ENCODE measurements around the gene PLXNA4.

PLXNA4 gene

DNA sequence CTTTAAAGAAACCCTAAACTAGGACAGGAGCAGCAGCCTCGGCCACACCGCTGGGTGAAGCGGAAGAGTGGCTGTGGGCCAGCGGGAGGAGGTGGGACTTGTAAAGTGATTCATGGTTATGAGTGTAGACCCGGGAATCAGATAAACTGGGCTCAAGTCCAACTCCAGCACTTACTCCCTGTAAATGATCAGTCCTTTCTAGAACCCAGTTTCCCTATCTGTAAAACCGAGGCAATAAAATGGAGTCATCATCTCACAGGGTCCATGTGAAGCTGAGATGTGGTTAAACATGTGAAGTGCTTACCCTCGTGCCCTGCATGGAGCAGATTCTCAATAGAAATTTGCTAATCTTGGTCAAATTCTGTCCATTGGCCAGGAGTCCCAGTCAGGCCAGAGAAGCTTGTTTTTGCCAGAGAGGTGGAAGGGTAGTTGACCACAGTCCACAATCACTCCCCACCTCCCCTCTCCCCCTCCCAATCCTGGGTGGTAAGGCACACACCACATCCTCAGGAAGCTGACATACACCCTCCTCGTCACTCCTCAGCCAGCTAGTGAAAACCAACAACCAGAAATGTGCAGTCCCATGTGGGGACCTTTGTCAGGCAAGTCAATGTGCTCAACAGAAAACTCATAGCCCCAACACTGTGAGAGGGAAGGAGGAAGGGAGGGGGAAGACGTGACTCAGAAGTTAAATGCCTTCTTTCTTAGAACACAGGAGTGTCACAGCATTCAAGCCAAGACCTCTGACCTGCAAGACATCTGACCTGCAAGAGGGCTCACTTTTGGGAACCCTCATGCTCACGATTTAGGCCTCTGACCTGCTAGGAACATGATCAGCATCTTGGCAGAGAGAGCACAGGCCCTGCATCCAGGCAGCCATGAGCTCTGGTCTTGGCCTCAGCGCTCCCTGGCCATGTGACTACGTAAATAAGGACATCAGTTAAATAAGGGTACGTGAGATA is 145.1 kb downstream of the PLXNA4 start:
- DNase-seq: peak; percentile 10

DNA sequence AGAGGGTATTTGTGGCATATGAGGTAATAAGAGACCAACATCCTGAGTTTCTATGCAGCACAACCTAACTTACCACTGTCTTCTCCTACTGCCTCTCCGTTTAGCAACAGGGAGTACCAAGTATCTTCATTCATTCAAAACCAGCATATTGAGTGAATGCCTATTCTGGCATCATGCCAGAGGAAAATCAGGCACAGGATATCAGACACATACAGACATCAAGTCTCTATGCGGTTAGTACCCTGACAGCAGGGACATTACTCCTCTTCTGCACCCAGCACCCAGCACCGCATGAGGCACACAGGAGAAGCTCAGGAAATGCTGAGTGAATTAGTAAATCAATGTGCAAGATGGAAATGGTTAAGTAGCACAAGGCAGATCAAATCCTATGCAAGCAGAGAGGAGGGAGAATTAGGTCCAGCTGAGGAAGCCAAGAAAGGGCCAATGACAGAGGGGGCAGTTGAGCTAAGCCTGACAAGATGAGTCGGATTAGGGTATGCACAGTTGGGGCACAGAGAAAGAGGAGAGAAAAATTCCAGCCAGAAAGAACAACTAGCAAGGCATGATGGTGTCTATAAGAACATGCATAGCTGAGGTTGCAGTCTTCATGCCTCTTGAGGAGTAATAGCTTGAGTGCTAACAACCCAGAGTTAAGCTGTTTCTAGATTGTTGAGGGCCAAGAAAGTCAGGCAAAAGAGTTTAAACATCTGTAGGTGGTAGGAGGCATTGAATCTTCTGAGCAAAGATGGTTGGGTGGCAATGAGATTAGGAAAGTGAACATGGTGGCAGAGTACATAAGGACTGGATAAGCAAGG is 146.0 kb downstream of the PLXNA4 start:
- DNase-seq: no peak

DNA sequence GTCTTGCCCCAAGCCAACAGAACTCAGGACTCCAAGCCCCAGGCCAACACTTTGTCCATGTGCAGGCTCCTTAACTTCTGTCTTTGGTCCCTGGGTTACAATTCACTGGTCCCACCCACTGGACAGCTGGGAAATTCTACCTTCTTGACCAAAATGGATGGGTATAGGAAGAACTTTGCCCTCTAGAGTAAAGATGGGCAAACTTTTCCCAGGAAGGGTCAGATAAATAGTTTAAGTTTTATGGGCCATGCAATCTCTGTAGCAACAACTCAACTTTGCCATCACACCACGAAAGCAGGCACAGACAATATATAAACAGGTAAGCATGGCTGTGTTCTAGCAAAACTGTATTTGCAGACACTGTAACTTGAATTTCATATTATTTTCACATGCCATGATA is 147.1 kb downstream of the PLXNA4 start:
- DNase-seq: no peak

DNA sequence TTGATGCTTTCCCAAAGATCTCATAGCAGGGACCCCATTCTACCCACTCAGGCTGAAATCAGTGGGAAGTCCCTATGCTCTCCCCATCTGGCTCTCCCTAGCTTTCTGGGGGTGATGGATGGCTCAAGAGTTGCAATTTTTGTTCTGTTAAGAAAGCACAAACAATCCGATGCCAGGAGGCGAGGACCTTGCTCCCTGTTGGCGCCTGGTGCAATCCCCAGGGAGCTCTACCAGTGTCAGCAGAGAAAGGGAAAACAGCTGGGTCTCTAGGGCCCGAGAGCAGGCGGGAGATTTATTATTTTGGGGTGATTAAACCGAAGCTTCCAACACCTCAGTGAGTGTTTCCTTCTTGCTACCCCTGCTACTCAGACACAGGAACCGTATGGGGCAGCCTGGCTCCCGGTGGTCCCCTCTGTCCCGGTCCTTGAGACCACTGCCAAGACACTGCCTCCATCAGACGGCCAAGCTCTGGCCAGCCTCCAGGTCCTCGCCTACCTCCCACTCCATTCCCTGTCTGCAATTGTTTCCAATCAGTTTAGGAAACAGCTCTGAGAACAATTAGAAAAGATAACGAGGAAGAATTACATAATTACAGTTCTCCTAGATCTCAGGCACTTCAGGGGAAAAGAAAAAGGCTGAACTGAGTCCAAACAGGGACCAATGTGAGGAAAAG is 147.9 kb downstream of the PLXNA4 start:
- peak; percentile 13 for DNase-seq

DNA sequence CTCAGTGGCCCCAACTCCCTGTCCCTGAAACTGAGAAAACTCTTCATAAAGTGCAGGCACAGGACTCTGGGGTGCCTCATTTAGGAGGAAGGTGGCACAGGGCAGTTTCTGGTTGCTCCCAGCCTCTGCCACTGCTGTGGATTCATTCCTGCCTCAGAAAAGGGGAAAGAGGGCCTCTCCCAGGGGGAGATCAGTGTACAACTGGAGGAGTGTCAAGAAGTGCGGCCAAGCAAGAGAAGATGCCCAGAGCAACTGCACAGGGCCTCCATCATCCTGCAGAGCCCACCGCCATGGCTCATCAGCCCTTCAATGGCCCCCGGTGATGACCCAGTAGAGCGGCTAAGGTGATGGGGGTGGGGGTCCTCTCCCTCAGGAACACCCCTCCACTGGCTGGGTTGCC is 150.3 kb downstream of the PLXNA4 start:
- no peak for DNase-seq

DNA sequence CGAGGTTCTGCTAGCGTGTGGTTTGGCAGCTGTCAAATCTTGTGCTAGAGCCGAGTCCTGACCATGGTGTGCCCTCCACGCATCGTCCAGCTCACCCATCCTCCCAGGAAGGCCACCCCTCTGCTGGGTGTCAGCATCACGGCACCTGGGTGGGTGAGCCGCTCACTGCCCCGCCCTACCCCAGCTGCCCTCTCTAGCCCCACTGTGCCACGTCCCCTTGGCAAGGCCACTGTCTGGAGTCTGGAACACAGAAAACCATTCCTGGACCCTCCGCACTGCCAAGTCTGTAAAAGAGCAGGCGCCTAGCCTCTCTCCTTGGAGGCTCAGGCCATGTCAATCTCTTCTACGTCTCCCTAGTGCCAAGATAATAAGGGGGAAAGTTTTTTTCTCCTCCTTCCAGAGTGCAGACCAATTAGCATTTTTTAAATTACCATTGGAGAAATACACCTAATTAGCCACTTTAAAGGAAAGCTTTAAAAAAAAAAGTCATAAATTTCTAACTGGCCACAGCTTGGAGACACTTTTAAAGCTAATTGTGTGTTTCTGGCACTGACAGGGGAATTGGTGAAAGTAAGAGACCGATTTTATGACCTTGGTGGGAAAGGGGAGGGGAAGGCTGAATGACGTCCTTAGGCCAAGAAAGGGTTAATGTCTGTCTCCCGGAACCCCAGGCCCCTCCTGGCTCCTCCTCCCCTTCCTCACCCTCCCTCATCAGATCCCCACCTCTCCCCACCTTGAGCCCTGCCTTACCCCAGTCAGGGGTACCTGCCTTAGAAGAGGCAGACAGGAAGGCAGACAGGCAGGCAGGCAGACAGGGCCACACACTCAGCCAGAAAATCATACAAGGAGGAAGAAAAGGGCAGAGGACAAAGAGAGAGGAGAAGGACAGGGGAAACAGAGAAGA is 151.2 kb downstream of the PLXNA4 start:
- no peak for DNase-seq

DNA sequence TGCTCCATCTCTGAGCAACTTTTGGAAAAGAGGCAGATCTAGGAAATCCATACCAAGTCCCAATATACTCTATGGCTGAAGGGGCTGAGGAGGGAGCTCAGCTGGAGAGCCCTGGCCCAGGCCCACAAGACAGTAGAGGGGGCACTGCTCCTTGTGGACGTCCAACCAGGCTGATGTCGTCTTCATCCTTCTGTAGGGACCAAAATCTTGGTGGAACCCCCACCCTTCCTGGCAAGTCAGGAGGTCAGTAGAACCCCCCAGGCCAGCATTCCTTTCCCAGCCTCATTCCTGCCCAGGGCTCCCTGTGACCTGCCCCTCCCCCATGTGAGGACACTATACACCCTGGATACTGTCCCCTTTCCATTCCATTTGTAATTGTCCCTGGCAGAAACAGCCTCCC is 152.0 kb downstream of the PLXNA4 start:
- no peak for DNase-seq

DNA sequence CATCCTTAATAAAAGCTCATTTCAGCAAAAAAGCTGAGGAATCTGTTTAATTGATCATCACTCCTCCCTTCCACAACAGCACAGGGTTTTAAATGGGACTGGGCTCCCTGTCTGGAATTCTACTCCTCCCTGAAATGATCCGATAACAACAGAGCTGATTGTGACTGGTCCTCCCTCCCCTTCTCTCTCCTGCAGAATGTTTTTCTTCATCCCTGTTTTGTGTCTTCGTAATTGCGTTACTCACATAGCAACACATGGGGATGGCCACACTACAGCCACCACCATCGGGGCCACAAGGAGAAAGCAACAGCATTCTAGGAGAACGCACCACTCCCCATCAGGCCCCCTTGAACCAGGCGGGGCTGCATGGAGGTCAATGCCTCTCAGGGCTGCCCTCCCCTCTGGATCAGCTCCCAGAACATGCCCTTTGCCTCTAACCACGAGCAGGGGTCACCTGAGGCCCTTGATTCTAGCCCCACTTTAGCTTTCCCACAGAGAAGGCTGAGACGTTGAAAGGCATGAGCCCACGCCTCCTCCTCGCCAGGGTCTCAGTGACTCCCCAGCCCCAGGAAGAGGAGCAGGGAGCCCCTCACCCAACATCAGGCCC is 152.6 kb downstream of the PLXNA4 start:
- DNase-seq: no peak

DNA sequence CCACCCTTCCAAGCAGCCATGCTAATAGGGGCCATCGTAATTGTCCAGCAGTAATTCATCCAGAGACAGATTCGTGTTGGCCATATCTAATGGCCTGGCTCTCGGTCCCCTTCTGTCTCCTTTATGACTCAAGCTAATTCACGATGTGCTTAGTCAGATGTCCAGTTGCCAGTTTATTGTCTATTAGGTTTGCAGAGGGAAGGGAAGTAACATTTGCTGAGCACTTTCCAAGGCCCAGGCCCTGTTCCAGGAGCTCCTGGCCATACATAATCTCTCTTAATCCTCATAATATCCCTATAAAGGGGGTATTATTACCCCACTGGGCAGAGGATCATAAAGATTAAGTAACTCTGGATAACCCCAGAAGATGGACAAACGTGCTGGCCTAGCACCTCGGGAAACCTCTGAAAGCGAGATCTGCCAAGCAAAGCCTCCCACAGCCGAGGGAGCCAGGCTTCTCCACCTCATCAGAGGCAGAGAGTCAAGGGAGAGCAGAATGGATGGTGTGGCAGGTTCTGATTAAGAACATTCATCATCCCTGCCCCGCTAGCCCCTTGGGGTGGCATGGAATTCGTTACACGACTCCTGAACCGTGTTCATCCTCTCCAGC is 153.7 kb downstream of the PLXNA4 start:
- no peak for DNase-seq

DNA sequence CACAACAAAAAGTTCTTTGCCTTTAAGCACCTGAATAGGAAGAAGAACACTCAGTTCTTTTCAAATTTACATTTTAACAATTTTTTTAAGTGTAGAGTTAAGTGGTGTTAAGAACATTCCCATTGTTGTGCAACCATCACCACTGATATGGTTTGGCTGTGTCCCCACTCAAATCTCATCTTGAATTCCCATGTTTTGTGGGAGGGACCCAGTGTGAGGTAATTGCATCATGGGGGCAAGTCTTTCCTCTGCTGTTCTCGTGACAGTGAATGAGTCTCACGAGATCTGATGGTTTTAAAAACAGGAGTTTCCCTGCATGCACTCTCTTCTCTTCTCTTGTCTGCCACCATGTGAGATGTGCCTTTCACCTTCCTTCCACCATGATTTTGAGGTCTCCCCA is 155.7 kb downstream of the PLXNA4 start:
- DNase-seq: no peak

DNA sequence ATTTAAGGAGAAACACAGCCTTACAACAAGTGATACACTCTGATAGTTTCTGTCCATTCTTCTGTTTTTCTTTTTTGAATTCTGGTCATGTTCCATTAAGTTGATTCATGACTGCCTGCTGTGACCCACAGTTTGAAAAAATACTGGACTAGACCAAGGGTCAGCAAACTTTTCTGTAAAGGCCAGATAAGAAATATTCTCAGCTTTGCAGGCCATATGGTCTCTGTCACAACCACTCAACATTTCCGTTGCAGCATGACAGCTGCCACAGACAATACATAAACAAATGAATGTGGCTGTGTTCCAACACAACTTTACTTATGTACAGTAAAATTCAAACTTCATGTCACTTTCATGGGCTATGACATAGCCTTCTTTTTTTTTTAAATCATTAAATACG is 156.7 kb downstream of the PLXNA4 start:
- DNase-seq: no peak

DNA sequence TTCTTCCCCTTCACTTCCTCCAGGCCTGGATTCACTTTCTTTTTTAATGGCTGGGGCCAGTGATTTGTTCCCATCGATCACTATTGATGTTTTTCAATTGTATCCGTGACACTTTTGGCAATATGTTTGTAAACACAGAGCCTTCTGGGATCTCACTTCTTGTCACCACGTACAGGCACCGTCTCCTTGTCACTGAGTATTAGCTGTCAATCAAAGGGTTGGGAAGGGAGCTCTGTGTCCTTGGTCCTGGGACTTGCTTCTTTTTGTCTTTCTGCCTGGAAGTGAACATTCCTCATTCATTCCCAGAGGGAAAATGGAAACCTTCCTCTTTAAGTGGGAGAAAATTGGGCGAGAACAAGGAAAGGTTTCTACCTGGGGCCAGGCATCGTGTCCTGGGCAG is 157.4 kb downstream of the PLXNA4 start:
- DNase-seq: no peak

DNA sequence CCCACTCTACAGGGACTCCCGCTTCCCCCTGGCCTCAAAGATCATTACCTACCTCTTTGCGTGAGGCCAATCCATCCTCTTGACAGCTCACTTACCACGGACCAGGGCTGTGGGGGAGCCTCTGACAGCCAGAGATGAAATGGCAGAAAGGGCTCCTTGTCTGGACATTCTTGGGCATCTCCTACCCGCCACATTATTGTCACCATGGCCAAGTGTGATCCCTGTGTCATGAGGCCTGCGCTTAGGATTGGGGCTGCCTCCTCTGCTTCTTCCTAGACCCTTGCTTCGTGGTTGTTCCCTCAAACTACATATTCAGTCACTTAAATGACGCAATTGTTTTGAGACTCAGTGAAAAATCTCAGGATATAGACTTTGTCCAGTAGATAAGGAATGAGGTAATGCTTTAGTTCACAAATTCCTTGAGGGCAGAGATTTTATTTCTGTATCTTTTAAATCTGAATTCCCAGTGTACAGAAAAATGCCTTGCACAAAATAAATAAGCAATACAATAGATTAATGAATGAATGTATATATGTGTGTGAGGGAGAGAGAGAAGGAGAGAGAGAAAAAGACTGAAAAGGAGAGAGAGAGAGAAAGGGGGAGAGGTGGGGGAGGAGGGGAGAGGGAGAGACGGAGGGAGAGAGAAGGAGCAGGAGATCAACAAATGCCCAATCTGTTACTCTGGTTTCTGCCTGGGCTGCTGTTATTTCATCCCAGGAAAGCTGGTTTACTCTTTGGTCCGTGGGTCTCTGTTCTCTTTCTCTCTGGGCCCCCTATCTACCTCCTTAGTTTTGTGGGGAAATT is 159.0 kb downstream of the PLXNA4 start:
- DNase-seq: no peak

DNA sequence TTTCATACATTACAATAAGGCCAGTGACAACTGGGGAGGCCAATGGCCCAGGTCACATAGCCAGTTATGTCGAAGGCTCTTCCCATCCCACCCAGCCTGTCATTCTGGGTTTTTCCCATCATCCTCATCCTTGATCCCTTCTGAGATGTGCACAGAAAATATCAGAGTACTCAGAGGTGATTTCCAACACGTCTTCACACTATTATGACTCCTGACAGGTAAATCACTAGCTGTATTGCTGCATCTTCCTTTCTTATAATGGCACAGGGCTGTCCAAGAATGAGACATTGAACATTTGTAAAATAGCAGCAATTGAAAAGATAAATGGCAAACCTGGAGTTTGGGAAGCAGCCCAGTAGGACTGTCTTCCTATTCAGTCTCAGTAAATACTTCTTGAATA is 159.9 kb downstream of the PLXNA4 start:
- DNase-seq: no peak

DNA sequence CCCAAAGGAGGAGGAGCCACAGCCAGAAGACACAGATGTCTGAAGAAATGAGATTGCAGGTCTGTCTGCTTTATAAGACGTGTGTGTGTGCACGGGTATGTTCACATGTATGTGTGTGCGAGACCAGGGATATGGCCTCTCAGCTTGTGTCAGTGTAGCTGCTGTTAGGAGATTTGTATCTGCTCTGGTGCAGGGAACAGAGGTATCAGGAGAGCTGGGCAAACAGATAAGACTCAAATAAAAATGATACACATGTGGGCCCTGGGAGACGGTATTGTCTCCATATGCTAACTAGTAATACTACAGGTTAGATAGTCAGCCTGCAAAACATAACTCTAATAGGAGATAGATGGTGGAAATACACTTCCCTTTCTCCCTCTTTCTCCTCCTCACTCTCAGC is 161.0 kb downstream of the PLXNA4 start:
- no peak for DNase-seq

DNA sequence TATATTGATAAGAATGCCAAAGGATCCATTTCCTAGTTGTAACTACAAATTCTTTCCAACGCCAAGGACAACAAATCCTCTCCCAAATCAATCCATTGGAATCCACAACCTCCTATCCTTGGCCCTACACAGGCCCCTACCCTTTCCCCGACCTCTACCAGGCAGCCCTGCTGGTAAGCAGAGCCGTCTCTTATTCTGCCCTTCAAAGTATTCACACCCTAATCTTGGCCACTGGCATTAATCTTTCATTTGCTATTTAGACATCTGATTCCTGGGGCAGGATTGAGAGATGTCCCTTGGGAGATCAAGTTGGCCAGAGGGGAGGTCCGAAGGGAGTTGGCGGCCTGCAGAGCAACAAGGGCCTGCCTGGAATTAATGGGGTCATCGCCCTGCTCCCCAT is 161.4 kb downstream of the PLXNA4 start:
- no peak for DNase-seq

DNA sequence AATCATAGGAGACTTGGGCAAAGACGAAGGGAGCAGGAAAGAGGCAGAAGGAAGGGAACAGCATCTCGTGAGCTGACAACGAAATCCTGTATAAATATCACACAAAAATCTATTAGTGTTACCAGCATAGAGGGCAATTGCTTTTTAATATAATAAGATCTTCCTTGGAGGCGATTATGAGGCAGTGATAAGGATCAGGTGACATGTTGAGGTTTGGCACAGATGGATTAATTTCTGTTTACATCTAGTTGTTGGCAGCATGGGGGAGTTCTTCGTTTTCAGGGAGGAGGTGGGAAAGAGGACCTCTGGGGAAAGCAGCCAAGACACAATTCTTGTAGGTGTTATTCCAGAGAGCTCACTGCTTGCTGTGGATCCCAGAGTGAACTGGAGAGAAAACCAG is 163.8 kb downstream of the PLXNA4 start:
- DNase-seq: no peak

DNA sequence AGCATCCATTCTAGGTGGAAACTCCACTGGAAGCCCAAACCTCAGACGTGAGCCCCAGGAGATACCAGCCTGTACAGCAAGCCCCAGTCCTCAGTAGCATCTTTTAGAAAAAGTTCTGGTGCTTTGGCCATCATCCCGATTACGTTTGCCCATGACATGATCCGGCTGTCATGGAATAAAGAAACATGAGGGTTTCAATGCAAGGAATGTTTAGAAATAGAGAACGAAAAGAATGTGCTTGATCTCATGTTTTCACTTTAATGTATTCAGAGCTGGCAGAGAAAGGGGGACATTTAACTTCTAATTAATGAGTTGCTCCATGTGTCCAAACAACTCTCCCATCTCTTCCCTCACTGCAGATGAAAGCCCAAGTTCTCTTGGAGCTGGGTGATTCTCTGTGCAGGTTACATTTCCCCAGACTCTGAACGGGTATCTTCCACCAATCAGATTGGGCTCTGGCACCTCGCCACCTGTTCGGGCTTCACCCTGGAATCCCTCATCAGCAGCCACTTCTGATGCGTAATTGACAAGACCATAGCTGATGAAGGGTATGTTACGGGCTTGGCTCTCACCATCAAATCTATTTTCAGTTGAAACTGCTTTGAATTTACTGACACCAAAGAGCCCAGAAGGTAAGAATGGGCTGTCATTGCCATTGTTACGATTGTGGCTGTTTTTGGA is 165.3 kb downstream of the PLXNA4 start:
- DNase-seq: no peak

DNA sequence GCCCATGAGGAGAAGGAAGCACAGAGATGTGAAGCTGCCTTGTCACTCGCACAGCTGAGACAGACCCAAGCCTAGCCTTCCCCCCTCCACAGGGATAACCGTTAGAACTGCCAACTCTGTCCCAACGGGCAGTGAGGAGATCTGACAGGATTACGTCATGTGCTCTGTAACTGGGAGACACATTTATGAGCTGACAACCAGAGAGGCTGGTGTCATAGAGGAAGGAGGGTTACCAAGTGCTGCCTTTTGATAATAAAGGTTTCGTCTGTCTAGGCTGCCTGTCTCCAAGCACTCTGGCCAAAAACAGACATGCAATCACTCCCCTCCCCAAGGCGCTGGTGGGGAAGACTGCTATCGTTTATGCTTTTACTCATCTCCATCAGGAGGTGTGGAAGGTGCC is 165.9 kb downstream of the PLXNA4 start:
- no peak for DNase-seq

DNA sequence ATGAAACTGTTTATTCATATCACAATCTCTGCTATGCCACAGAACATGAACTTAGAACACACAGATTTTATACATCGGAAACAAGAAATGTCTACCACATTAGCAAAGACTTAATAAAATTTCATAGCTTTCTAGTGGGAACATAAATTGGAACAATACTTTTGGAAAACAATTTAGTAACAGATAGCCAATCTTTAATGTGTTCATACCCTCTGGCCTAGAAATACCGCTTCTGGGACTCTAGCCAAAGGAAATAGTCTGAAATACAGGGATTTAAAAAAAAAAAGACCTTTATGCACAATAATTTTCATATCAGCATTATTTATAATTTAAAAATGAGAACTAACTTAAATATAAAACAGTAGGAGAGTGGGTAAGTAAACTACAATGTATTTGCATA is 168.5 kb downstream of the PLXNA4 start:
- no peak for DNase-seq

All from NCI-H1092 treated with DMSO at 0.1 percent for 48 hours (cell line).